ENCODE measurements around the gene DOHH.

DOHH gene

GRCh38 chr19:3505598-3506383 lies 5.3 kb upstream of the DOHH start, which contains the start of gene FZR1:
FZR1 (plus strand) TSS chr19:3506311; CDS start chr19:3522990, 16,679 bp downstream.
- no peaks in the 10 kb centered on the region for H3K27me3 ChIP-seq (replicated peaks)
- in situ Hi-C loops (cut with HindIII; ENCODE audit: low pct_ligation_motif_present, low sequenced_read_pairs) = no loop called here
- peaks cover 14% of the 10 kb centered on the region for H3K36me3 ChIP-seq (replicated peaks)
- H3K27ac ChIP-seq = peak within 1 kb of the TSS; percentile 79
- TF ChIP-seq, protein P1, sequence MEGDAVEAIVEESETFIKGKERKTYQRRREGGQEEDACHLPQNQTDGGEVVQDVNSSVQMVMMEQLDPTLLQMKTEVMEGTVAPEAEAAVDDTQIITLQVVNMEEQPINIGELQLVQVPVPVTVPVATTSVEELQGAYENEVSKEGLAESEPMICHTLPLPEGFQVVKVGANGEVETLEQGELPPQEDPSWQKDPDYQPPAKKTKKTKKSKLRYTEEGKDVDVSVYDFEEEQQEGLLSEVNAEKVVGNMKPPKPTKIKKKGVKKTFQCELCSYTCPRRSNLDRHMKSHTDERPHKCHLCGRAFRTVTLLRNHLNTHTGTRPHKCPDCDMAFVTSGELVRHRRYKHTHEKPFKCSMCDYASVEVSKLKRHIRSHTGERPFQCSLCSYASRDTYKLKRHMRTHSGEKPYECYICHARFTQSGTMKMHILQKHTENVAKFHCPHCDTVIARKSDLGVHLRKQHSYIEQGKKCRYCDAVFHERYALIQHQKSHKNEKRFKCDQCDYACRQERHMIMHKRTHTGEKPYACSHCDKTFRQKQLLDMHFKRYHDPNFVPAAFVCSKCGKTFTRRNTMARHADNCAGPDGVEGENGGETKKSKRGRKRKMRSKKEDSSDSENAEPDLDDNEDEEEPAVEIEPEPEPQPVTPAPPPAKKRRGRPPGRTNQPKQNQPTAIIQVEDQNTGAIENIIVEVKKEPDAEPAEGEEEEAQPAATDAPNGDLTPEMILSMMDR (IDR thresholded peaks at IDR 0.05; ENCODE audit: low read depth, low read length, missing control alignments) = no peak
- peak within 1 kb of the TSS; percentile 82 for H3K4me3 ChIP-seq (ENCODE audit: low read depth, low read length)
- peak; percentile 98 for DNase-seq

GRCh38 chr19:3504735-3505134 lies 4.3 kb upstream of the DOHH start:
- in situ Hi-C loops (cut with HindIII; ENCODE audit: low pct_ligation_motif_present, low sequenced_read_pairs) = no loop called here

DNA sequence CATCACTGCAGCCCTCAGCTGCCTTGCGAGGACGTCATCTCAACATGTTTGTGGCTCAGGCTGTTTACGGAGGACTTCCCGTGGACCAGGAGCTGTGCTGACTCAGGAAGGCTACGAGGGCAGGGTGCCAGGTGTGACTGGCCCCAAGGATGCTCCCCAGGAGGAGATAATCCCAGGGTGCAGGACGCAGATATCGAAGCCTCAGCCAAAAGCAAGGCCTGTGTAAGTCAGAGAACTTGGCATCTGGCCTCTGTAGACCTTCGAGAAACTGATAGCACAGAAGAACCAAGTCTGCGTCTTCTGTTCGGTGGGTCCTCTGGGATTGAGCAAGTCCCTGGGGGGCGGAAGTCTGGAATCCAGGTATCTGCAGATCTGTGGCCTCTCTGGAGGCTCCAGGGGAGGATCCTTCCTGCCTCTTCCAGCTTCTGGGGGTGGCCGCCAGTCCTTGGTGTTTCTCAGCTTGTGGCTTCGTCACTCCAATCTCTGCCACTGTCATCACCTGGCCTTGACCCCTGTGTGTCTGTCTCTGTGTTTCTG lies 2.6 kb upstream of the DOHH start:
- DNase-seq = no peak
- H3K4me3 ChIP-seq (ENCODE audit: low read depth, low read length) = no peak overlapping the region
- TF ChIP-seq, protein P1 (IDR thresholded peaks at IDR 0.05; ENCODE audit: low read depth, low read length, missing control alignments) = no peak
- peaks cover 4% of the 10 kb centered on the region for H3K36me3 ChIP-seq (replicated peaks)
- no peak overlapping the region for H3K27ac ChIP-seq
- in situ Hi-C loops (cut with HindIII; ENCODE audit: low pct_ligation_motif_present, low sequenced_read_pairs) = no loop called here
- no peaks in the 10 kb centered on the region for H3K27me3 ChIP-seq (replicated peaks)

More at GRCh38 chr19:3504735-3505134, 4.3 kb upstream of the DOHH start:
- TF ChIP-seq, protein P1 (IDR thresholded peaks at IDR 0.05; ENCODE audit: low read depth, low read length, missing control alignments) = no peak
- peaks cover 6% of the 10 kb centered on the region for H3K36me3 ChIP-seq (replicated peaks)
- H3K4me3 ChIP-seq (ENCODE audit: low read depth, low read length) = no peak overlapping the region
- DNase-seq = no peak
- H3K27me3 ChIP-seq (replicated peaks) = no peaks in the 10 kb centered on the region
- H3K27ac ChIP-seq = no peak overlapping the region

- in situ Hi-C loops (cut with HindIII; ENCODE audit: low pct_ligation_motif_present, low sequenced_read_pairs) = no loop called here
- TF ChIP-seq, protein P1 (IDR thresholded peaks at IDR 0.05; ENCODE audit: low read depth, low read length, missing control alignments) = no peak
- H3K36me3 ChIP-seq (replicated peaks) = peaks cover 7% of the 10 kb centered on the region
- no peak overlapping the region for H3K4me3 ChIP-seq (ENCODE audit: low read depth, low read length)
- H3K27me3 ChIP-seq (replicated peaks) = no peaks in the 10 kb centered on the region
- DNase-seq = no peak
- no peak overlapping the region for H3K27ac ChIP-seq
Measured at GRCh38 chr19:3501780-3502179, 1.3 kb upstream of the DOHH start.

DNA sequence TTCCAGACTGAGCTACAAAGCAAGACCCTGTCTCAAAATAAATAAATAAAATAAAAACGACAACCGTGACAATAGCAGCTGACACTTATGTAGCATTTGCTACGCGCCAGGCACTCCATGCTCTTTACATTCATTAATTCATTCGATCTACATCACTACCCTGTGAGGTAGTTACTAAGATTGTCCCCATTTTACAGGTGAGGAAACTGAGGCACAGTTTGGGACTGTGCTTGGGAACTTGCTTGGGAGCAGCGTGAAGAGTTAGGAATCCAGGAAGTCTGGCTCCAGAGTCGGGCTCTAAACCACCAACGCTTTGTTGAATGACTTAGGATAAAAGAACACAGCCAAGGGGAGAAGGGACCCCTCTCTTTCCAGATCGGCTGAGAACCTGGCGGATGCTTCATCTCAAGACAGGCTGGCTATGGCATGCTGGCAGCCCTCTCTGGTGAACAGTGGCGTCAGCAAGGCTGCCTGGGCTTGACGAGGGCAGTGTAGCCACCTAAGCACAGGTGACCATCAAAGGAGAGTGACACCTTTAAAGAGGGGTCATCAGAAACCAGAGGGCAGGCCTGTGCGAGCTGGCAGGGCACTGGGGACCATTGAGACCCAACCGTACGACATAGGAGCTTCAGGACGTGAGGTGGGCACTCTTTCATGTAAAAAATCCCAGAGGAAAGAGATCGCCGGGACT lies 591 bp downstream of the DOHH start:
- no peak for DNase-seq
- Histone ChIP-seq H3K27ac (peak overlapping the region; percentile 100), H3K27me3 (replicated peaks) (no peaks in the 10 kb centered on the region), H3K4me3 (ENCODE audit: low read depth, low read length) (peak overlapping the region; percentile 93), H3K36me3 (replicated peaks) (peaks cover 22% of the 10 kb centered on the region)
- in situ Hi-C loops (cut with HindIII; ENCODE audit: low pct_ligation_motif_present, low sequenced_read_pairs) = no loop called here
- TF ChIP-seq, protein P1 (IDR thresholded peaks at IDR 0.05; ENCODE audit: low read depth, low read length, missing control alignments) = no peak
